LoVo (cell line): ENCODE data around the gene MIS12.
A peak's percentile ranks its signal among the peaks of the same experiment; 100 is the strongest.

ENCODE experiments used
- DNase-seq: peaks from one replicate; pipeline ENCODE4 v3.0.0-alpha.2; 2016; ENCODE audit warnings: low spot score

MIS12 gene

DNA sequence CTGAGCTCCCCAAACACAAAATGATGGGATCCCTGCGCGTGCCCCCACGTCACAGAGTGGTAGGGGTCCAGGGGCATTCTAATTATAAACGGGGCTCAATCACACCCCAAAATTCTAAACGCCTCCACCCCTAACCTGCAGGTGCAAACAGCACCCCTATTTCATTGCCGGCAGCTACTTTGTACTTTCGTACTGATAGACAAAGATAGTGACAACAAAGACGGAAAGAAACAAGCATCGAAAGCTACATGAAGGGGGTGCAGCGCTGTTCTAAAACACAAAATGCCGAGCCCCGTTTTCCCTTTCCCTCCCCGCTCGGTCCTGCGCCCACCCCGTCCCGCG is 13.9 kb downstream of the MIS12 start:
- no peak for DNase-seq

DNA sequence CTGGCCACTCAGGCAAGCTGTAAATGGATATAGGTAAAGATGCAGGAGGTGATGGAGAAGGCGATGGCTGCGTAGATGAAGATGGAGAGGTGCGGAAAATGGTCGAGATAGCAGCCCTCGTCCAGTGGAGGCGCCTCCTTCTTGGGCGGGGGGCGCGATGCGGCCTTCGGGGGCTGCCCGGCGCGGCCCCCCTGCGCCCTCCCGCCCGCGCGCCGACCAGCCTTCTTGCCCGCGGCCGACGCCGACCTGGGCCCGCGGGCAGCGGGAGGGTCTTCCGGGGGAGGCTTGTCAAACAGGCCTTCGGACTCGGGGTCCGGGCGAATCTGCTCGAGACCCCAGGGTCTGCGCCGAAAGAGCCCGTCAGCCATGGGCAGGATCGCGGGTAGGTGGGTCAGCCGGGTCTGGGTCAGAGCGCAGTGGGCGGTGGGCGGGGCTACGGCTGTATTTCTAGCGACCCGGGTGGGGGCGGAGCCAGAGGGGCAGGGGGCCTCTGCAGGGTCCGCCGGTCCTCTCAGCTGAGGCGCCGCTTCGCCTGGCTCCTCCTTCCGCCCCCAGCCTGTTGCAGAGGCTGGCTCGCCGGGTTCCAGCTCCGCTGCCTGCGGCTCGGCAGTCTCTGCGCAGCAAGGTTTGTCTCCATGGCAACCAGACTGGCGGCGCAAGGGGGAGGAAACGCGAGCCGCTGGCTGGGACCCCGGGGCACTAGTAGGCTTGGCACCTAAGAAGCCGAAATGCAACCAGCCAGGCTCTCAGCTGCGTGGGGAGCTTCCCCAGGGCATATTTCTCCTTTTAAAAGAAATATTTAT is 14.4 kb downstream of the MIS12 start:
- no peak for DNase-seq

DNA sequence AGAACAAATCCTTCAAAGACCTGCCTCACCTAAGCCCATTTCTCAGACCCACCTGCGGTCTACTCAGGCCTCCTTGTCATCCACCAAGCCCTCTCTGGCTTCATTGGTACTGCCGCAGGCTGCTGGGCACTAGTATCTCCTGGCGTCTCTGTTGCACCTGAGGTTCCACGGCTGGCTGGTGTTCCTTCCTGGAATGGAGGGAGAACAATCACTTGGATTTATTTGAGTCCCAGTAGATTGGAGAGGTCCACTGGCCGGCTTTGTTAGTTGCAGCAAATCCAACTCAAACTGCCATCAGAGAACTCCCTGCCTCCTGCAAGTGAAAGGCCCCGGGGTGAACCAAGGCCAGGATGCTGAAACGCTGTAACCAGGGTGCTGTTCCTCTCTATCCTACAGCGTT is 15.3 kb downstream of the MIS12 start:
- DNase-seq = no peak

DNA sequence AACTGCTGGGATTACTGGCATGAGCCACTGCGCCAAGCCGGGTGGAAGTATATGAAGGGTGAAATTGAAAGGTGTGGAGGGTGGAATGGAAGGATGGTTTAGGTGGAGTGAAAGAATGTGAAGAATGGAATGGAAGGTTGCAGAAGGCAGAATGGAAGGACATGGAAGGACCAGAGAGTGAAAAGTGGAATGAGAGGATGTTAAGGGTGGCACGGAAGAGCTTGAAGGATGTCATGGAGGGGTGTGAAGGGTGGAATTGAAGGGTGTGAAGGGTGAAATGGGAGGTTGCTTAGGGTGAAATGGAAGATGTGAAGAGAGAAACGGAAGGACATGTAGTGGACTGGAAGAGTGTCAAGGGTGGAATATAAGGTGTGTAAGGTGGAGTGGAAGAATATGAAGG is 16.2 kb downstream of the MIS12 start:
- DNase-seq = no peak

DNA sequence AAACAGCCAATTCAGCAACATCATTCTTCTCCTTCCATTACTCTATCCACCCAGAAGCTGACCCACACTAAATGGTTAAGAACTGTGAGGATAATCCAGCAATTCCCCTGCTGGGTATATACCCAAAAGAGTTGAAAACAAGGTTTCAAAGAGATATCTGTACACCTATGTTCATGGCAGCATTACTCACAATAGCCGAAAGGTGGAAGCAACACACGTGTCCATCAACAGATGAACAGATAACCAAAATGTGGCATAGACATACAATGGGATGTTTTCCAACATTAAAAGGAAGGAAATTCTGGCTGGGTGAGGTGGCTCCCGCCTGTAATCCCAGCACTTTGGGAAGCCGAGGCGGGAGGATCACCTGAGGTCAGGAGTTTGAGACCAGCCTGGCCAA is 19.9 kb downstream of the MIS12 start:
- no peak for DNase-seq

DNA sequence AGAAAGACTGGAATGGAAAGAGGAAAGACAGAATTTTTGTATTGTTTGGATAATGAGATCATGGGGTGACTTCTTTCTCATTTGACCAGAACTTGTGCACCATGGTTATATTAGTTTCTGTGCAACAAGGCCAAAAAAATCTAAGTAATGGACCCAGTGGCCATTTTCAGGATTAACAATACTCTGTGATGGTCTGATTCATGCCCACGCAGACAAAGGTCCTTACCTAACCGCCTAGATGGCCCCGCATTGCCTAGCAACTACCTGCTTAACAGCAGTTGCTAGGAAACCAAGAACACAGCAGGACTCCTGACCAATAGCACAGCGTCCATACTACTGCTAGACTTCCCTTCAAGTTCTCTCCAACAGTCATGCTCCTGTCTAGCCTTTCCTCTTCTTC is 22.4 kb downstream of the MIS12 start:
- DNase-seq = no peak

DNA sequence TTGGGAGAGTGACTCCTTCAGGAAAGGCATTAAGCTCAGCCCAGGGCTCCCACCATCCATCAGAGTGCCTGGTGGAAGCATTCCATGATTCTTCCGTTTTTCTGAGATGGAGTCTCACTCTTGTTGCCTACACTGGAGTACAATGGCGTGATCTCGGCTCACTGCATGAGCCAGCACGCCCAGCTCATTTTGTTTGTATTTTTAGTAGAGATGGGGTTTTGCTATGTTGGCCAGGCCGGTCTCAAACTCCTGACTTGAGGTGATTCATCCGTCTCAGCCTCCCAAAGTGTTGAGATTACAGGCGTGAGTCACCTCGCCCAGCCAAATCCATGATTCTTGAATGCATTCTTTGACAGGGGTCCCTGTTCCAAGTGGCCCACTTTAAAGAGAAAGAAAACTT is 23.1 kb downstream of the MIS12 start:
- DNase-seq = no peak

DNA sequence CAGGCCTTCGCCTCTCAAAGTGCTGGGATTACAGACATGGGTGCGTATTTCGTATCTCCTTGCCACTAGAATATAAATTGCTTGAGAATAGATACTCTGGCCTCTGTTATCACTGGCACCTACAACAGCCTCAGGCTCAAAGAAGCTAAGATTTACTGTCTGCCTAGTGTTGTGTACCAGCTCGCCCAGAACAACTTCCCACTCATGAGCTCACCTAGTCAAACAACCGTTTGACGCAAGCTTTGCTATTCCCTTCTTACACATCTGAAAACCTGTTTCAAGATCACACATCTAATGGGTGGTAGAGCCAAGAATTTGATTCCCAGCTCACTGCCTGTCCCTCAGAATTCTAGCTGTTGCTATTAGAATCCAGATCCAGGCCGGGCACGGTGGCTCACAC is 24.4 kb downstream of the MIS12 start:
- DNase-seq = no peak

DNA sequence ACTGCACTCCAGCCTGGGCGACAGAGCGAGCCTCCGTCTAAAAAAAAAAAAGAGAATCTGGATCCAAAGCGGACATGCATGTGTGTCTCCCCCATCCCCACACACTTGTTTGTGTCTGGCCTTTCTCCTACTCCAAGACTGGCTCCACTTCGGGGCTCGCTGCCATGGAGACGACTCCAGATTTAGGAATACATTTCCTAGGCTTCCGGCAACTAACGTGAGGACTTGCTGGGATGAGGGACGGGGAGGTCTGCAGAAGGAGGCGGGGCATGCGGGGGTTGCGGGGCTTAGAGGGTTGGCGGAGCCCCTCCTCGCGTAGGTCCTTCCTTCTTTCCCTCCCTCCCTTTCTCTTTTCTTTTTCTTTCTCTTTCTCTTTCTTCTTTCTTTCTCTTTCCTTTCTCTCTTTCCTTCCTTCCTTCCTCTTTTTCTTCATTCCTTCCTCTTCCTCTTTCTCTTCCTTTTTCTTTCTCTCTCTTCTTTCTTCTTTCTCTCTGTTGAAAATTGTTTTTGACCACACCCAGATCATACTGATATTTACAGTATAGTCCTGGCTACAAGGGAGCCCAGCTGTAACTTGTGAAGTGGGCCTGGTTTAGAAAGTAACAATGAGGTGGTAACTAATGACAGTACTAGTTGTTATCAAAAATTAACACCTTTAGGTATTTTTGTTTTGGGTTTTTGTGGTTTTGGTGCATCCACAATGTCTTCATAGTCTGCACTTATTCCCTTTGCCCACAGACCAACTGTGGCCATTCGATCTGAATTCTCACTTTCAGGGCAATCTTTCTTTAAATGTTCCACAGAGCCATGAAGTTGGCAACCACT is 25.2 kb downstream of the MIS12 start:
- no peak for DNase-seq

DNA sequence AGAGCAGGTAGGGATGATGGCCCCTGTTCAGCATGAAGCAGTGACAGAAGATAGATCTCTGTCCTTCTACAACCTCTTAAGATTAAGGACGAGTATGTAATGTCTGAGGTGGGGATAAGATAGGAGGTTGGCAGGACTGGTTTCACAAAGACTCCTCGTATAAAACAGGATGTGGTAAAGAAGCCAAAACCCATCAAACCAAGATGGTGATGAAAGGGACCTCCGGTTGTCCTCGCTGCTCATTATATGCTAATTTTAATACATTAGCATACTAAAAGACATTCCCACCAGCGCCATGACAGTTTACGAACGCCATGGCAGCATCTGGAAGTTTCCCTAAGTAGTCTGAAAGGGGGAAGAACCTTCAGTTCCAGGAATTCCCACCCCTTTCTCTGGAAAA is 27.3 kb downstream of the MIS12 start:
- DNase-seq = no peak

DNA sequence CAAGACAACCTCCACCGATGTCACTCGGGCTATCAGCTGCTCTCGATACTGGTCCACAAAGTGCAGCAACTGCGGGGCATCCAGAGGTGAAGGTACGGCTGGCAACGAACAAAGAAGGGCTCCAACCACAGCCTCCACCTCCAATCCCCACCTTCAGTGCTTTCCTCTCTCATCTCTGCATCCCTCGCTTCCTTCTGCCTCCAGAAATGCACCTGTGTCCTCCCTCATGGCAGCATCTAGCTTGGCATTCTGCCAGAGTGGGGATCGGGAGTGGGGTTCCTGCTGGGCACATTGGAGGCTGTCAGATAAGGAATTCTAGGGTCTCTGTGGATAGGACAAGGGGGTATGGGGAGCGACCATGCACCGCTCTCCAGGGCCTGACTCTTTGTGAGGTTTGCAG is 28.6 kb downstream of the MIS12 start:
- DNase-seq = no peak

DNA sequence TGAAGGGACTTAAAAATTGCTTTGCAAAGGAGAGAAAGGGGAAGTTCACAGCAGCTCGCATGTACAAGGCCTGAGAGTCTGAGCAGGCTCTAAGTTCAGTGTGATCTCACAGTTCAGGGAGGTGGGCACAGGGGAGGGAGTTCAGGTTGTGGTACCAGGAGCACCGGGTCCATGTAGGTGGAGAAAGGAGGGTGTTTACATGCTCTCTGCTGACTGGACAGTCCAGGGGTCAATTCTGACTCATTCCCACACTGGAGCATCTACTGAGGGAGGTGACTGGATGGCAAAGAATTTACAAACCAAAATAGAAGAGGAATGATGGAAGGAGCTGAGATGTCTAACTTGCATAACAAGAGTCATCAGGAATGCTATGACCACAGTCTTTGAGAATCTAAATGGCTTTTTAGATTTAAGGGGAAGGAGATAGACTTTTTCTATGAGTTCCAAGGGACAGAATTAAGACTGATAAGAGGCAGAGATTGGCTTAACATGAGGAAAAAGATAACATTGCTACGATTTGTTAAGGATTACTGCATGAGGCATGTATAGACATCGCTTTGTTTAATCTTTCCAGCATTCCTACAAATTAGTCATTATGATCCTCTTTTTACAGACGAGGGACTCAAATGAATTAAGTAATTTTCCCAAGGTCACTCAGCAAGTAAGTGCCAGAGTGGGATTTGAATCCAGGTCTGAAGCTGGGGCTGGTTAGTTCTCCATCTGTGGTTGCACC is 29.9 kb downstream of the MIS12 start:
- peak; percentile 33 for DNase-seq

DNA sequence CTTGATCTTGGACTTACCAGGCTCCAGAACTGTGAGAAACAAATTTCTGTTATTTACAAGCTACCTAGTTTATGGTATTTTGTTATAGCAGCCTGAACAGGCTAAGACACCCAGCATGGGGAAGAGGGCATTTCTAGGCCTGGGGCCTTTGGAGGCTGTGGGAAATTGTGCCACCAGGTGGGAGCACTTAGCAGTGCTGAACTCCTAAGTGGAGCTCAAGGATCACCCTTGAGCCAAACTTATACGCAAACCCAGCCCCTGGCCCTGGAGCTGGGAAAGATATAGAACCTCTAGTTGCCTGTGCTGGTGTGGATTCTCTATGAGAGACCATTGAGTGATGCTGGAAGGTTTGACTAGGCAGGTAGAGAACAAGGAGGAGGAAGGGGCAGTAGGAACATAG is 36.1 kb downstream of the MIS12 start:
- DNase-seq = no peak

DNA sequence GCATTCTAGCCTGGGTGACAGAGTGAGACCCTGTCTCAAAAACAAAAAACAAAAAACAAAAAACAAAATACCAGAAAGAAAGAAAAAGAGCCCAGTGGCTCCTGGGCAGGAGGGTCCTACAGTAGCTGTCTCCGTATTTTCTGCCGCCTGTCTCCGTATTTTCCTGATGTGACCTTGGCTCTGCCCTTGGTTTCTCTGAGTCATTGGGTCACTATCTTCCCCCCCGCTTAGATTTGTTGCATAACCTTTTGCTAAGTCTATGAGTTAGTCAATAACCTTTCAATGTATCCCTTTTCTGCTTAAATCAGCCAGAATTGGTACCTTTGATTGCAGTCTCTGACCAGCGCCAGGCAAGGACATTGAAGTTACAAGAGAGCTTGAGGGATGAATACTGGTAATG is 36.9 kb downstream of the MIS12 start:
- DNase-seq = no peak

DNA sequence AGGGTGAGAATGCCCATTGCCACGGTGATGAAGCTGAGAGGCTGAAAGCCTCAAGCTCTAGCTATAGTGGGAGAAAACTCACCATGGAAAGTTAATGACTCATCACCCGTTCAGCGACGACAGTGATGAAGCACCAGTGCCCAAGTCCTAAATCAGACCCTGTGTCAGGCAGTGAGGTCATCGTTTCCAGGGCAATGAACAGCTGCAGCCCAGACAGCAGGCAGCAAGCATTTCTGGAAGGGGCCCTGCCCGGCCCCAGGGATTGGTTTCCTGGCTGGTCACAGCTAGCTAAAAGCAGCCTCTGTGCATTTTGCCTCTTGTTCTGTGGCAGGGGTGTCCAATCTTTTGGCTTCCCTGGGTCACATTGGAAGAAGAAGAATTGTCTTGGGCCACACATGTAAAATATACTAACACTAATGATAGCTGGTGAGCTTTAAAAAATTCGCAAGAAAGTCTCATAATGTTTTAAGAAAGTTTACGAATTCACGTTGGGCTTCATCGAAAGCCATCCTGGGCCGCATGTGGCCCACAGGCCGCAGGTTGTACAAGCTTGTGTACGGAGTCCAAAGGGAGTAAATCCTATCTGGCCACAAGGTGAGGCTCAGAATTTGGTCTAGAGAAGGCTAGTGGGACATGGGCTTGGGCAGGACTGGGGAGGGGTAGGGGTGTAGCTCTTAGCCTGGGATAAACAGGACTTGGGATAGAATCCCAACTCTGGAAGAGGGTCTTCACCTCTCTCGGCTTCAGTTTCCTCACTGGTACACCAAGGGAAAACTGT is 40.6 kb downstream of the MIS12 start:
- DNase-seq = peak; percentile 16

DNA sequence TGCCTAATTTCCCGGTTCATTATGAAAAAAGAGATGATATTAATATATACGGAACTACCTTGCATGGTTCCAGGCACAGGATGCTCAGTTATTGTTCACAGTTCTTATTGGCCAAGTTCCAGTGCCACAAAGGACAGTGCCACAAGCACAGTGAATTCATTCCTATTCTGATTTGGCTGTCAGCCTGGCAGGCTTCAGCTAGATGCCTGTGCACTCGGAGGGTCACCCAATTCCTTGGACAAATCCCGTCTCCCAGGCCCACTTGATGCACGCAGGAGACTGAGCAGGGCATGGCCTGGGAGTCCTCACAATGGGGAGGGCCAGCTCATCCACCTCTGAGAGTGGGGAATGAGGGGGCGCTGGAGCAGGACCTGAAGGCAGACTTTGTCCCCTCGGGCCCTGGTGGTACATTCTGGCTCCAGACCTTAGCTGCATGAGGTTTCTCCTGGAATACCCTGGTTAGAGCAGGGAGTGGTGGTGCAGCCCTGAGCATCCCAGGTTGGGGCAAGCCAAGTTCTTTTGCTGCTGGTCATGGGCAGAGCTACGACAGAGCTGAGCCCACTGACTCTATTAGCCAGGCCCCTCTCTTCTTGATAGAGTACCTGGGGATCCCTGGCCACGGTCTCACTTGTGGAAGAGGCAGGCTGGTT is 41.4 kb downstream of the MIS12 start:
- DNase-seq = no peak

DNA sequence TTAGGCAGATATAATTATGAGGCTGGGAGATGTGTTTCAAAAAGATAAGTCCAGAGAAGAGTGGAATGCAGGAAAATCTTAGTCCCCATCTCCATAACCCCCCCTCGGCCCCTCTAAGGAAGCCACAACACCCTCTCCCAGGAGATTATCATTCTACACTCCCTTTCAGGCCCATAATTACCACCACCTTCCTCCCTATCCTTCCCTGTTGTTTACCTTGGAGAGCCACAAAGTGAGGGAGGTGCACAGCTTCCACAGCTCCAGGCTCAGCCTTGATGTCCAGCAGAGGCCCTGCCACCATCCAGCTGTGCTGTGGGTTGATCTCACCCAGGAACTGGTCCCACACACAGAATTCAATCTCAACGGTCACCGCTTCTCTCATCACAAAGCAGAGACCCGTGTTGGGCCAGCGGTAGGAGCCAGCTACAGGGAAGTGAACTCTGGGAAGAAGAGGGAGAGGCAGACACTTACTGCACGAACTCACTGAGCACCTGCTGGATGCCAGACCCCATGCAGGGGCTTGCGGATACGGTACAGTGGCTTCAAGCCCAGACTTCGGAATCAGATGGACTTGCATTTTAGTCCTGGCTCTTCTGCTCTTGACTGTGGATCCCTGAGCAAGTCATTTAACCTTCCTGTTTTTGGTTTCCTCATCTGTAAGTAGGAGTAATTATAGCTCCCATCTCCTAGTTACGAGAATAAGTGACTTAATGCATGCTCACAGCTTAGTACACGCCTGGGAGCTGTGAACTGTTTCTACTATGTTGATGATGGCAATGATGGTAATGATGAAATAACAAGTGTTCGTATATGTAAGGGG is 44.1 kb downstream of the MIS12 start:
- no peak for DNase-seq

DNA sequence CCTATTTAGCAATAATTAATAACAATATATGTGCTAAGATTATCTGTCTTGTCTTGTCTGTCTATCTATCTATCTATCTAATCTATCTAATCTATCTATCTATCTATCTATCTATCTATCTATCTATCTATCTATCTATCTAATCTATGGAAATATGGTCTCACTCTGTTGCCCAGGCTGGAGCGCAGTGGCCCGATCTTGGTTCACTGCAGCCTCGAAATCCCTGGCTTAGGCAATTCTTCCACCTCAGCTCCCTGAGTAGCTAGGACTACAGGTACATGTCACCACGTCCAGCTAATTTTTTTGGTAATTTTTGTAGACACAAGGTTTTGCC is 44.7 kb downstream of the MIS12 start:
- no peak for DNase-seq

DNA sequence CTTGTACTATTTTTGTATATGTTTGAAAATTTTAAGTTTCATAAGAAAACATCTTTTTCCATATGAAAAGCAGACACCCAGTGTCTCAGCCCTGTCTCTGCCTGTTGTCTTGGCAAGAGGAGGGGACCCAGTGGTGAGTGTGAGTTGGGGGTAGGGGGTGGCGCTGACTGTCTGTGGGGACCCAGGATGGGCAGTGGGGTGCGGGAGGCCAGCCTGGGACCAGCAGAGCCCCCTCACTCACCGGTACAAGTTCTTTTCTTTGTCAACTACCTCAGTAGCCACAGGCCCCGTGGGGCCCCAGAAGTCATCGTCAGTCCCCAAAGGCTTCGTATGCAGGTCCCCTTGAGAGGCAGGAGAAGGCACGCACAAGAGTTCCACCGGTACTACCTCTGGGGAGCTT is 46.2 kb downstream of the MIS12 start:
- no peak for DNase-seq

DNA sequence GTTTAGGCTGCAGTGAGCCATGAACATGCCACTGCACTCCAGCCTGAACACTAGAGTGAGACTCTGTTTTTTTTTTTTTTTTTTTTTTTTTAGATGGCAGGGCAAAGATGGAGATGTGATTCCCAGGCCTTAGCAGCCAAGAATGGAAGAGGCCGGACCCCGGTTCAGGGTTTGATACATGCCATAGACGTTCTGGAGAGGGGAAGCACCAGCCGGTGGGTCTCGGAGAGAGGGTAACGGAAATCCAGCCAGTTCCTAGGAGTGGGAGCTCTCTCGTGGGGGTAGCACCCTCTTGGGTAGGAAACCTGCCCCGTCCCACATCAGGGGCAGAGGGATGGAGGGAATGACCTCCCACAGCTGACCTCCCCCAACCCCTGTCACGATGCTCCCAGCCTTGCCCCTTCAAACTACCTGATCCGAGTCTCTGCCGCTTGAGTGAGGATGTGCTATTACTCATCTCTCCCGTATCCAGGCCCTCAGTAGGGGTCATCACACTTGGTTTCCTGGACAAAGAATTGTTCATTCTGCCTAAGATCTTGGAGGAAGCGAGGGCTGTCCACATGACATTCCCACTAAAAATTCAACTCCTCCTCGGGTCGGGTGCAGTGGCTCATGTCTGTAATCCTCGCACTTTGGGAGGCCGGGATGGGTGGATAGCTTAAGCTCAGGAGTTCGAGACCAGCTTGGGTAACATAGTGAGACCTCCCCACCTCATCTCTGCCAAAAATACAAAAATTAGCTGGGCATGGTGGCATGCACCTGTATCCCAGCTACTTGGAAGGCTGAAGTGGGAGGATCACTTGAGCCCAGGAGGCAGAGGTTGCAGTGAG is 47.3 kb downstream of the MIS12 start:
- DNase-seq = no peak
